Measurements from ENCODE around the gene DCK.
"Not testable (repeated sequence)": the region's sequence is repeated elsewhere in the genome, so short reads cannot be mapped to it uniquely, and the experiment has no call there.

DCK gene

GRCh38 chr4:70993181-70994068 lies at the start of gene DCK:
Gene DCK, plus strand, starts transcription at chr4:70993649. Its CDS starts 187 bp downstream, at chr4:70993836.
- DNase-seq, result peak; percentile 93

- DNase-seq, result no peak
These were observed 48.4 kb upstream of the DCK start for GRCh38 chr4:70945046-70945445.

- no peak for DNase-seq
These were observed 47.9 kb upstream of the DCK start for GRCh38 chr4:70945452-70946055.

GRCh38 chr4:70946939-70947338 lies 46.5 kb upstream of the DCK start:
- DNase-seq, result no peak

GRCh38 chr4:70948665-70949260 lies 44.7 kb upstream of the DCK start:
- no peak for DNase-seq

GRCh38 chr4:70954032-70954431 lies 39.4 kb upstream of the DCK start:
- DNase-seq, result no peak

- no peak for DNase-seq
These were observed 36.8 kb upstream of the DCK start for GRCh38 chr4:70956549-70957210.

GRCh38 chr4:70958681-70959080 lies 34.8 kb upstream of the DCK start:
- DNase-seq, result no peak

GRCh38 chr4:70969076-70969475 lies 24.4 kb upstream of the DCK start:
- no peak for DNase-seq

GRCh38 chr4:70976252-70976651 lies 17.2 kb upstream of the DCK start:
- DNase-seq, result no peak

- DNase-seq, result no peak
These were observed 13.9 kb upstream of the DCK start for GRCh38 chr4:70979445-70980008.

GRCh38 chr4:70980196-70980595 lies 13.3 kb upstream of the DCK start:
- DNase-seq, result no peak

GRCh38 chr4:70984106-70984505 lies 9.3 kb upstream of the DCK start:
- DNase-seq, result no peak

GRCh38 chr4:70984589-70984988 lies 8.9 kb upstream of the DCK start:
- DNase-seq, result no peak

- DNase-seq, result no peak
These were observed 1.9 kb upstream of the DCK start for GRCh38 chr4:70991596-70991995.

GRCh38 chr4:70992391-70992881 lies 1.0 kb upstream of the DCK start:
- no peak for DNase-seq

- DNase-seq, result no peak
These were observed 569 bp downstream of the DCK start for GRCh38 chr4:70994069-70994366.

GRCh38 chr4:70994387-70995099 lies 1.1 kb downstream of the DCK start:
- DNase-seq, result no peak

GRCh38 chr4:70996018-70996360 lies 2.5 kb downstream of the DCK start:
- DNase-seq, result no peak

GRCh38 chr4:70997036-70997435 lies 3.6 kb downstream of the DCK start:
- DNase-seq, result no peak

- no peak for DNase-seq
These were observed 4.1 kb downstream of the DCK start for GRCh38 chr4:70997546-70997945.

GRCh38 chr4:70999639-71000038 lies 6.2 kb downstream of the DCK start:
- DNase-seq, result not testable (repeated sequence)

GRCh38 chr4:71001363-71001762 lies 7.9 kb downstream of the DCK start:
- not testable (repeated sequence) for DNase-seq

Measured in activated CD8-positive, alpha-beta memory T cell treated with anti-CD3 and anti-CD28 coated beads for 24 hours (primary cell).